Astrocyte of the cerebellum (primary cell): ENCODE data around the gene COQ6.
A peak's percentile ranks its signal among the peaks of the same experiment; 100 is the strongest.

Source experiments
- DNase-seq: peaks from one replicate; pipeline ENCODE4 v3.0.0-alpha.2; 2011; ENCODE audit warnings: low read depth
- H3K4me3 ChIP-seq: 2 replicates; pipeline ENCODE4 v1.5.1; 2011; ENCODE audit warnings: mild to moderate bottlenecking, low read depth, low read length, moderate library complexity
- in situ Hi-C: cut with HindIII; loops from 2 replicates; pipeline ENCODE4 v1.10.0; 2017; ENCODE audit warnings: low sequenced_read_pairs
- TF ChIP-seq, protein P1 (sequence below): IDR thresholded peaks from 2 replicates; pipeline ENCODE4 v1.5.1; 2012; ENCODE audit warnings: low read length, low read depth, moderate library complexity, mild to moderate bottlenecking; ENCODE audit errors: missing control alignments

Gene COQ6

DNA sequence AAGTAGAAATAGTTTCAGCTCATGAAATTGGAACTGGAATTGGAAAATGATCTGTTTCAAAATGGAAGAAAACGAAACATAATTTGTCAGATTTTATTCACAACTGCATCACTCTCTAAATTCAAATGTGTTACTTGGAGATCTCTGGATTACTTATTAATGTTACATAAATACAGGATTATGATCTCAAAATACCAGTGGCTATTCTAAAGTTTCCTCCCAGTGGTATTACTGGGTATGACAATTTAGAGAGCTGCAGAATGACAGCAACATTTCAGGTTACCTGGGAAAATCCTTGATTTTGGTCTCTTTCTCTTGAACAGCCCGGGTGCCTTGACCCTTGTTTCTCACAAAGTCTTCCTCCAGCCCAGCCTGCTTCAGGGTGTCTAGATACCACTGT is 14.4 kb upstream of the COQ6 start:
- DNase-seq, result no peak
- H3K4me3 ChIP-seq, result no peak overlapping the region
- TF ChIP-seq, protein P1, sequence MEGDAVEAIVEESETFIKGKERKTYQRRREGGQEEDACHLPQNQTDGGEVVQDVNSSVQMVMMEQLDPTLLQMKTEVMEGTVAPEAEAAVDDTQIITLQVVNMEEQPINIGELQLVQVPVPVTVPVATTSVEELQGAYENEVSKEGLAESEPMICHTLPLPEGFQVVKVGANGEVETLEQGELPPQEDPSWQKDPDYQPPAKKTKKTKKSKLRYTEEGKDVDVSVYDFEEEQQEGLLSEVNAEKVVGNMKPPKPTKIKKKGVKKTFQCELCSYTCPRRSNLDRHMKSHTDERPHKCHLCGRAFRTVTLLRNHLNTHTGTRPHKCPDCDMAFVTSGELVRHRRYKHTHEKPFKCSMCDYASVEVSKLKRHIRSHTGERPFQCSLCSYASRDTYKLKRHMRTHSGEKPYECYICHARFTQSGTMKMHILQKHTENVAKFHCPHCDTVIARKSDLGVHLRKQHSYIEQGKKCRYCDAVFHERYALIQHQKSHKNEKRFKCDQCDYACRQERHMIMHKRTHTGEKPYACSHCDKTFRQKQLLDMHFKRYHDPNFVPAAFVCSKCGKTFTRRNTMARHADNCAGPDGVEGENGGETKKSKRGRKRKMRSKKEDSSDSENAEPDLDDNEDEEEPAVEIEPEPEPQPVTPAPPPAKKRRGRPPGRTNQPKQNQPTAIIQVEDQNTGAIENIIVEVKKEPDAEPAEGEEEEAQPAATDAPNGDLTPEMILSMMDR, result peak; percentile 31
- in situ Hi-C loops, result no loop called here

DNA sequence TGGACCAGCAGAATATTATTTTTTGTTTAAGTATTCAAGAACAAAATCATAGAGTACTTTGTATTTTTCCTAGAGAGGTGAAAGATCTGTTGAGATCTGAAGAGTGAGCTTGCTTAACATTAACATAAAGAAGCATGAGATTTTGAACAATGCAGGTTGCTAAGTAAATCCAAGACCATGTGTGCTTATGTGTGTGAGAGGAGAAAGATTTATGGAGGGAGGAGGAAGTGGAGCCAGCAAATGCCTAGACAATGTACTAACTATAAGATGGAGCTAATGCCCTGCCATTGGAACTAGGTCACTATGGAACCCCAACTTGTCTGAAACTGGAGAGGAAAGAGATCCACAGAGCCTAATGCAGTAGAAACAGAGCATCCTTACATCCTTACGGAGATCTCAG is 13.6 kb upstream of the COQ6 start:
- no peak for DNase-seq
- TF ChIP-seq, protein P1, result no peak
- in situ Hi-C loops, result no loop called here

DNA sequence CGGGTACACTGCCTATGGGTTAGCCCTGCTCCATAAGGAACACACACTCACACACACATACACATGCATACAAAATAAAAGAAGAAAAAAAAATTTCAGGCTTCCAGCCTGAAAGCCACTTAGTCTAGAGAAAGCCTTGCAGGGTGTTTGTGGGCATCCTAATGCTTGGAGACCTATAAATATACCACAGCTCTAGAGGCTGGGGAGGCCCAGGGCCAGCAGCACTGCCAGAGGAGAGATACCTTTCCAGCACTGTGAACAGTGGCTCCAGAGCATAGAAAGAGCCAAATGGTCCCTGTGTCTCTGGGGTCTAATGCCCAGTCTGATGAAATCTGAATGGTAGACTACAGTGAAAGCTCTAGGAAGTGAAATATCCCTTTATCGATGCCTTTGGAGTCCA is 13.1 kb upstream of the COQ6 start:
- TF ChIP-seq, protein P1, result no peak
- DNase-seq, result no peak
- in situ Hi-C loops, result no loop called here
- no peak overlapping the region for H3K4me3 ChIP-seq

More for the DNA sequence above, 13.6 kb upstream of the COQ6 start:
- H3K4me3 ChIP-seq, result no peak overlapping the region

DNA sequence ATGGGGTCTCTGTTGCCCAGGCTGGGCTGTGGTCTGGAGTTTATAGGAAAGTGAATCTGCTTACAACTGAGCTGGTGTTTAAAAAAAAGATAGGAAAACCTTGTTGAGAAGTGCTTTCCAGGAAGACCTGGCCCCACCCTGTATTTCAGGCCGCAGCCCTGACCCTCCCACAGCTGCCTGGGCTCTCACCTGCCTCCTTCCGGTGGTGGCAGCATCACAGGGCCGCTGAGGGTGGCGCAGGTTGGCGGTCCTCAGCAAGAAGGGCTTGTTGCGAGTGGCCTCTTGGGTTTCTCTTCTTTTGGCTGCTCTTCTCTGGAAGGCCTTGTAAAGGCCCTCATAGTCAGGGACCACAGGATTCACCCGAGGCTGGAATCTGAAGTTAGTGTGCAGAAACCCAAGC is 7.9 kb upstream of the COQ6 start:
- H3K4me3 ChIP-seq, result no peak overlapping the region
- DNase-seq, result no peak
- TF ChIP-seq, protein P1, result no peak
- in situ Hi-C loops, result no loop called here

DNA sequence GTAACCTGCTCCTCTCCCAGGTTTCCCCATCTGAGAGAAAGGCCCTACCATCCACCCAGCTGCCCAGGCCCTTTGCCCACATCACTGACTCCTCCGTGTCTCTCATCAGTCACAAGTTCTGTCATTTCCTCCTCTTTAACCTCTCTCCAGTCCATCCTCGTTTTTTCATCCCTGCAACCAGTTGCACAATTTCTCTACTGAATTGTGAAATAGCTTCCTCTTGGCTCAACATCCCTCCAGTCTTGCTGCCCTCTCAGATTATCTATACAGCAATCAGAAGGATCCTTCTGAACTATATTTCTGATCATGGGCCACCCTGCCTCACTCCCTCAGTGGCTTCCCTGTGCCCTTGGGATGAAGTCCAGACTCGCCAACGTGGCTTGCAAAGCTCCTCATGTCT is 7.0 kb upstream of the COQ6 start:
- no peak overlapping the region for H3K4me3 ChIP-seq
- TF ChIP-seq, protein P1, result no peak
- in situ Hi-C loops, result no loop called here
- no peak for DNase-seq

DNA sequence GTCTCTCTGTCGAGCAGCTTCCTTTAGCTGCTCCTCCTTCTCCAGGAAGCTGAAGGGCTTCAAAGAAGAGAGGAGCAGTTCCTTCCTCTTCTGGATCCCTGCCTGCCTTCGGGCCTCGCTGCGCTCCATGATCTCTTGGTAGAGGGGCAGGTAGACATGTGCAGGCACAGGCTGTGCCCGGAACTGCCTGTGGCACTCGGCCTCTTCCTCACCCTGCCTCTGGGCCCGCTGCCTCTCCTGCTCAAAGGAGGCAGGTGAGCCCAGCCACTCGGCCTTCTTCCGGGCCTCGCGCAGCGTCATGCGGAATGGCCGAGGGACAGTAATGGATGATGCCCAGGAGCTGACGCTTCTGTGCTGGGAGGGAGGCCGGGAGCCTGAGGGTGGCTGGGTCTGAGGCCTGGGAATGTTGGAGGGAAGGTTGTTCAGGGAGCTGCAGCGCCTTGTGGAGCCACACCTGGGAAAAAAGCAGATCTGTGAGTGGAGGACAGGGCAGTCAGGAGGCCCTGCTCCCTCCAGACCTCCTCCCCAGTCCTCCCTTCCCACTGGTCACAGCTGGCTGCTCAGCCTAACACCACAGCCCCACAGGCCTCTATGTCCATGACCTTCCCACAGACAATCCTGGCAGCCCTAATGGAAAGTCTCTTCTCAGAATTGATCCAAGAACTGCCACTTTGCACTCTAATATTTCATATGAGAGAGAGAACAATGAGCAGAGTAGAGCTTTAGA is 5.5 kb upstream of the COQ6 start:
- in situ Hi-C loops, result no loop called here
- H3K4me3 ChIP-seq, result no peak overlapping the region
- DNase-seq, result no peak
- TF ChIP-seq, protein P1, result no peak
